GM19238 (cell line): ENCODE data around the gene COL8A2.

Source experiments
- DNase-seq: peaks from one replicate; pipeline ENCODE4 v3.0.0; 2011; ENCODE audit warnings: low spot score; ENCODE audit not compliant: insufficient read length

The COL8A2 gene

GRCh38 chr1:36070349-36070748 is 54.7 kb downstream of the COL8A2 start:
- DNase-seq, result no peak

DNA sequence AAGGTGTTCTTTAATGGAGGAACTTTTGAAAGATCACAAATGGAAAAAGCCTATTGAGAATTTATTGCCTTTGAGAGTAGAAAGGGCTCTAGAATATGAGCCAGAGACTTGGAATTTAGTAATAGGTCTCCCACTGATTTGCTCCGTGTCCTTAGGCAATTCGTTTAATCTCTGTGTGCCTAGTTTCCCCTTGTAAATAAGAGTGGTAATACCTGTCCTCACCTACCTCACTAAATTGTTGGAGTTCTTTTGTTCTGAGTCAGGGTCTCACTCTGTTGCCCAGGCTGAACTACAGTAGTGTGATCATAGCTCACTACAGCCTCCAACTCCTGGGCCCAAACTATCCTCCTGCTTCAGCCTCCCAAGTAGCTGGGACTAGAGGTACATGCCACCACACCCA is 56.2 kb downstream of the COL8A2 start:
- DNase-seq, result no peak

- DNase-seq, result no peak
Measured at GRCh38 chr1:36067871-36068270, 57.2 kb downstream of the COL8A2 start.

DNA sequence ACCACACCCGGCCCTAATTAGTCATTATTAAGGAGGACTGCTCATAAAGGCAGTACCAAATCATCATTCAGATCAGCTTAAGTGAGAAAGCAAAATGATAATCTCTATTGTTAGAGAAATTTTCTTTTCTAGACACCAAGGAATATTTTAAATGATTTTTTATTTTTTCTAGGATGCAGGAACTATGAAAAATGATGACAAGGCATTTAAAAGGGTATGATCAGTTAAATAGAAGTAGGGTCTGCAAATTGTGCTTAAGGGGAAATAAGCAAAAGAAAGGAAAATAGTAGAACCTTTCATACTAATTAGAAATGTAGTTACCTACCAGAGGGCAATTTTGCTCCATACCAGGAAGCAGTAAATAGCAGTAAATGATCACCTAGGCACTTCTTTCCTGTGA is 62.7 kb downstream of the COL8A2 start:
- DNase-seq, result no peak

- DNase-seq, result no peak
Measured at GRCh38 chr1:36055706-36056105, 69.3 kb downstream of the COL8A2 start.

GRCh38 chr1:36053978-36054377 is 71.0 kb downstream of the COL8A2 start:
- DNase-seq, result no peak

DNA sequence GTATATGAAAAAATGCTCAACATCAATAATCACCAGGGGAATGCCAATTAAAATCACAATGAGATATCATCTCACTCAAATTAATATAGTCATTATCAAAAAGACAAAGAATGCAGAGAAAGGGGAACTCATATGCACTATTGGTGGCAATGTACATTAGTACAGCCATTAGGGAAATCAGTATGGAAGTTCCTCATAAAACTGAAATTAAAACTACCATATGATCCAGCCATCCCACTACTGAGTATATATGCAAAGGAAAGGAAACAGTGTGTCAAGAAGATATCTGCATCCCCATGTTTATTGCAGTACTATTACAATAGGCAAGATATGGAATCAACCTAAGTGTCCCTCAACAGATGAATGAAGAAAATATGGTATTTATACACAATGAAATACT is 73.2 kb downstream of the COL8A2 start:
- no peak for DNase-seq
